Naive B cell (primary cell): ENCODE results near the gene DYNC1LI2. TPM values are rescaled to one million over a fixed set of nuclear protein-coding genes. Genes with fewer than 3 reads are reported as not detected.

ENCODE experiments used
- ATAC-seq, 2 donors: fragments of 150-1000 bp; cut with Tn5 transposase; 2 replicates each; pipeline ENCODE4 v1.10.0; 2021; ENCODE audit warnings: low read depth in 2 of 2, mild to moderate bottlenecking in 2 of 2, moderate library complexity in 2 of 2
- DNase-seq: peaks from one replicate; pipeline ENCODE4 v3.0.0; 2022
- H3K27ac Mint-ChIP-seq, 6 donors: one replicate each; pipeline ENCODE4 v1.8.0; 2020 to 2022; ENCODE audit warnings: mild to moderate bottlenecking in 6 of 6, mixed read lengths in 6 of 6, moderate library complexity in 5 of 6, inconsistent platforms in 2 of 6
- H3K27me3 Mint-ChIP-seq, 3 donors: one replicate each; pipeline ENCODE4 v1.8.0; 2021 to 2022; ENCODE audit warnings: mixed read lengths in 3 of 3, mild to moderate bottlenecking in 1 of 3
- H3K36me3 Mint-ChIP-seq, 2 donors: one replicate each; pipeline ENCODE4 v1.8.0; 2020 to 2022; ENCODE audit warnings: mixed read lengths in 2 of 2, inconsistent platforms in 1 of 2, mild to moderate bottlenecking in 1 of 2
- H3K4me1 Mint-ChIP-seq, 3 donors: one replicate each; pipeline ENCODE4 v1.8.0; 2020 to 2022; ENCODE audit warnings: mixed read lengths in 3 of 3, inconsistent platforms in 1 of 3, mild to moderate bottlenecking in 1 of 3, moderate library complexity in 1 of 3
- H3K4me3 Mint-ChIP-seq, 8 donors: one replicate each; pipeline ENCODE4 v1.8.0; 2020 to 2022; ENCODE audit warnings: mild to moderate bottlenecking in 8 of 8, mixed read lengths in 8 of 8, moderate library complexity in 8 of 8, inconsistent platforms in 2 of 8
- H3K9me3 Mint-ChIP-seq, 7 donors: one replicate each; pipeline ENCODE4 v1.8.0; 2020 to 2022; ENCODE audit warnings: mixed read lengths in 7 of 7, mild to moderate bottlenecking in 5 of 7, inconsistent platforms in 2 of 7, moderate library complexity in 1 of 7
- polyA plus RNA-seq, 6 donors: library from polyadenylated mRNA; unstranded; fragments of 300-500 nt; fragmentation: Illumina TruSeq; gene quantifications; one replicate each; pipeline ENCODE4 v1.2.3, GENCODE V29; 2021; ENCODE audit warnings: low read depth in 6 of 6

The DYNC1LI2 gene
- polyA plus RNA-seq, 6 donors from 2014 or later: 10.5 to 33.8 (median 23.4) TPM

DNA sequence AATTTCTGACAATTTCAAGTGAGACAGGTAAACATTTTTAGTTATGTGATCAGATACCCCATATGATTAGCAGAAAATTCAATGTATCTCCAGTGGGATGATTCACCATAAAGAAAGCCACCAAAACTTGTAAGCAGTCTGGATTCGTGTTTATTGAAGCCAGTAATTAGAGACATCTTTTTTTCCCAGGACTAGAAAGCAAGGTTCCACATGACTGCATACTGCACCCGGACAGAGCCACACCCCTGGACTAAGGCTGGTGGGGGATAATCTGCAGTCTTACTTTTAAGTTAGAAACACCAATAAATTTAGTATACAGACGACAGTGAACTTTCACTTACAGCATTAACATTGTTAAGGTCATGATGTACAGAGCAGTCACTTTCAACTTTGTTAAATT, 30.6 kb downstream of the DYNC1LI2 start:
- no peak for DNase-seq
- Mint-ChIP-seq H3K9me3 (no peaks in the 10 kb centered on the region), H3K27ac (peak overlapping the region in 1 of 6 donors; percentile 20), H3K27me3 (no peaks in the 10 kb centered on the region), H3K36me3 (peaks cover 4 to 20% of the 10 kb centered on the region in 2 donors), H3K4me1 (no peaks in the 10 kb centered on the region), H3K4me3 (no peak overlapping the region)
- ATAC-seq: no peak

DNA sequence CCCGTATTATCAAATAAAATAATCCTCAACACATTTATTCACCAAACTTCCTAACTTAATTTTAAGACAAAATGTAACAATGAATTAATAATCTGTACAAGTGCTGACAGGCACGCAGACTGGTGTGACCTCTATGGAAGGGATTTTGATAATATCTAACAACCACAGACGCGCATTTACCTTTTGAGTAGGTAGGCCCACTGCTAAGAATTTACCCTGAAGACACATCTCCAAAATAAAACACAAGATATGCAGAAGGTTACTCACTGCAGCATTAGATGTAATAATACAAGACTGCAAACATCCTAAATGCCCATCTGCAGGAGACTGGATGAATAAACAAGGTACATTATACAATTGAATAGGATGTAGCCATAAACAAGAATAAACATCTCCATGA, 32.2 kb downstream of the DYNC1LI2 start:
- Mint-ChIP-seq H3K27me3 (no peaks in the 10 kb centered on the region), H3K36me3 (peaks cover 0 to 17% of the 10 kb centered on the region in 2 donors), H3K4me1 (no peaks in the 10 kb centered on the region), H3K4me3 (peak overlapping the region in 1 of 8 donors; percentile 15), H3K9me3 (no peaks in the 10 kb centered on the region), H3K27ac (no peak overlapping the region)
- ATAC-seq (no peak), DNase-seq (no peak)

DNA sequence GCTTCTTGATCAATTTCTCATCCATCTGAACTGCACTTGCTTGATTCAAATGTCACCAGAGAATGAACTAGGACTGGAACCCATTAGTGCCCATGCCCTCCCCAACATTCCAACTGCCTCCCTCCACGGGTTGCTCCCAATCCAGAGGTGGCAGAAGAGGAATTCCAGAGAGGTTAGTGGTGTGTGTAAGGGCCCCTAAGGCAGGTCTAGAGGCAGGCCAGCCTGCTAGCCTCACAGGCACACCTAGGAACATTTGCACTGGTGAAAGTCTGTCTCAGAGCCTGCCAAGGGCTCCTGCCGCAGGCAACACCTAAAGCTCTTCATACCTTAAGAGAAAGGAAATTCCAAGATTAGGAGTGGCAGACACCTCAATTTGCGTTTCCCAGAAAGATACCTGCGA, 33.6 kb downstream of the DYNC1LI2 start:
- DNase-seq: no peak
- ATAC-seq: no peak

DNA sequence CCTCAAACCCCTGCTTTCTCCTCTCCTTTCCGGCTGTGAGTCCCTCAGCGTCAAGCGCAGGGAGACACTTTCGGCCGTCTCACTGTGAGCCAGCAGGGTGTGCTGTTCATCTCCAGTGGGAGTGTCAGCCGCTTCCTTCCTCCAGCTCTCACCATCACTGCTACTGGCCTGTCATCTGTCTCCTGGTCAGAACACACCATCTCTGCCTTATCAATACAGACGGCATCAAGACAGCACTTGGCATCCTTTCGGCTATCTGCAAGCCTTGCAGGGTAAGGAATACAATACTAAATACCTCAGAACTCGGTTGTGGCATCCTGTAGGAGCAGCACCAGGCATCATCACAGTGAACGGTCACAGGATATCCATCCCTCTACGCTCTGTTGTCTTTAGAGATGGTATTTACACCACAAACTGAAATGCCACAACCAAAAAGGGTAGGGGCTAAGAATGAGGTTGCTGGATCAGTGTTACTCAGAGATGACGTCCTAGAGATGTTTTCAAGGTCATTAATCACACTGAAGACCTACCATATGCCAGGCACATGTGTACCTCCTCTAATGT, 34.2 kb downstream of the DYNC1LI2 start:
- Mint-ChIP-seq H3K36me3 (peaks cover 0 to 3% of the 10 kb centered on the region in 2 donors), H3K27ac (peak overlapping the region in 1 of 6 donors; percentile 38), H3K4me3 (no peak overlapping the region), H3K9me3 (peaks cover 0 to 5% (median 3%) of the 10 kb centered on the region in 7 donors), H3K27me3 (peaks cover 6 to 8% (median 7%) of the 10 kb centered on the region in 3 donors), H3K4me1 (no peaks in the 10 kb centered on the region)
- ATAC-seq: no peak
- no peak for DNase-seq

More for the DNA sequence above, 33.6 kb downstream of the DYNC1LI2 start:
- no peak overlapping the region for H3K27ac Mint-ChIP-seq
- H3K4me1 Mint-ChIP-seq: no peaks in the 10 kb centered on the region
- peaks cover 0 to 3% of the 10 kb centered on the region in 2 donors for H3K36me3 Mint-ChIP-seq
- peaks cover under 1 to 2% (median 1%) of the 10 kb centered on the region in 3 donors for H3K27me3 Mint-ChIP-seq
- H3K4me3 Mint-ChIP-seq: no peak overlapping the region
- H3K9me3 Mint-ChIP-seq: no peaks in the 10 kb centered on the region

DNA sequence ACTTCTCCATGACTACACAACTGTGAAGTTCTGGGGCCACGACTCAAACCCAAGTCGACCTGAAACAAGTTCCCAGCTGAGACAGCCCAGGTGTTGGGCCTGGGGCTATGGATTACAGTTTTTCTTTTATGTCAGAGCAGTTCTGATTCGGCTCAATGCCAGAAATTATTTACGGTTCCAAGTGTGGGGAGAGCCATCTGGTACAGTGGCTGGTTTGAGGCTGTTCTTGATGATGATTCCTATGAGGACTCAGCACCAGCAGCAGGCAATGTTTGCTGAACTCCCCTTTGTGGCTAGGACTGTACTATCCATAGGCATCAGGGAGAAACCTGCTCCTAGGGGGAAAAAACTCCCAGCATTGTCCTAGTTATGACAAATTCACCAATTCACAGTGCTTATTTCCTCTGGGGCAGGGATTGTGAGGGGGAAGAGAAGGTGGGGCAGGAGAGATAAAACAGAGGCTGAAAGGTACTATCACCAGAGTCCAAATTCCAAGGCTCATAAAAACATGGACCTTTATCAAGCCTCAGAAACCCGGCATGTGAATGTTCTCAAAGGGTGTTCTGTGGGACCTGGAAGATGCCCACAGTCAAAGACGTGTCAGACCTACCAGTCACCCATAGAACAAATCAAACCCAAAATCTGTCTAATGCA, 36.6 kb downstream of the DYNC1LI2 start:
- Mint-ChIP-seq H3K4me1 (no peaks in the 10 kb centered on the region), H3K27me3 (peaks cover 6 to 17% (median 8%) of the 10 kb centered on the region in 3 donors)

DNA sequence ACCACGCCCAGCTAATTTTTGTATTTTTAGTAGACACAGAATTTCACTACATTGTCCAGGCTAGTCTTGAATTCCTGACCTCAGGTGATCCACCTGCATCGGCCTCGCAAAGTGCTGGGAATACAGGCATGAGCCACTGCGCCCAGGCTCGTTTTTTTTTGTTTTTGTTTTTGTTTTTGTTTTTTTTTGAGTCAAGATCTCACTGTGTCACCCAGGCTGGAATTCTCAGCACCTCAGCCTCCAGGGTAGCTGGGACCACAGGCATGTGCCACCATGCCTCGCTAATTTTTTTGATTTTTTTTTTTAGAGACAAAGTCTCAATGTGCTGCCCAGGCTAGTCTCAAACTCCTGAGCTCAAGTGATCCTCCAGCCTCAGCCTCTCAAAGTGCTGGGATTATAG, 37.3 kb downstream of the DYNC1LI2 start:
- no peak for DNase-seq
- H3K27me3 Mint-ChIP-seq: peaks cover 6 to 22% (median 8%) of the 10 kb centered on the region in 3 donors
- peaks cover 0 to 5% (median 3%) of the 10 kb centered on the region in 7 donors for H3K9me3 Mint-ChIP-seq
- no peaks in the 10 kb centered on the region for H3K4me1 Mint-ChIP-seq
- H3K4me3 Mint-ChIP-seq: no peak overlapping the region
- peaks cover 0 to under 1% of the 10 kb centered on the region in 2 donors for H3K36me3 Mint-ChIP-seq
- H3K27ac Mint-ChIP-seq: no peak overlapping the region
- ATAC-seq: no peak

More for the DNA sequence above, 36.6 kb downstream of the DYNC1LI2 start:
- no peak for DNase-seq
- no peak for ATAC-seq
- Mint-ChIP-seq H3K27ac (no peak overlapping the region), H3K36me3 (peaks cover 0 to 3% of the 10 kb centered on the region in 2 donors), H3K9me3 (peaks cover 0 to 5% (median 3%) of the 10 kb centered on the region in 7 donors), H3K4me3 (no peak overlapping the region)

DNA sequence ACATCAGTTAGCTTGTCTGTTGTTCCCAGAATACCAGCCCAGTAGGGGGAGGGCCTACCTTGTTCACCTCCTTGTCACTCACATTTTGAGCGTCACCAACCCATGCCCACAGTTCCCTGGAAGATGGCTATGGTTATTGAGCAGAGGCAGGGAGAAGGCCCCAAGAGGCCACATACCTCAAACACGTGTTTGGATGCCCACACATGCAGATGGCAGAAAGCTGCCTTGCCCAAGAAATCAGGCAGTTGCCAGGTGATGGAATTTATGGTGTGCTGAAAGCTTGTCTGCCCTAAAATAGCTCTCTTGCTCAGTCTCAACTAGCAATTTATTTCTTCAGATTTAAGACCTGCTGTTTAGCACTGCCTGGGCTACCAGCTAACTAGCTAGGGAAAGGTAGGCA, 38.3 kb downstream of the DYNC1LI2 start:
- Mint-ChIP-seq H3K27ac (no peak overlapping the region), H3K36me3 (no peaks in the 10 kb centered on the region), H3K4me1 (no peaks in the 10 kb centered on the region), H3K9me3 (peaks cover 0 to 5% (median 3%) of the 10 kb centered on the region in 7 donors), H3K4me3 (no peak overlapping the region), H3K27me3 (peaks cover 6 to 25% (median 8%) of the 10 kb centered on the region in 3 donors)
- DNase-seq (no peak), ATAC-seq (no peak)

DNA sequence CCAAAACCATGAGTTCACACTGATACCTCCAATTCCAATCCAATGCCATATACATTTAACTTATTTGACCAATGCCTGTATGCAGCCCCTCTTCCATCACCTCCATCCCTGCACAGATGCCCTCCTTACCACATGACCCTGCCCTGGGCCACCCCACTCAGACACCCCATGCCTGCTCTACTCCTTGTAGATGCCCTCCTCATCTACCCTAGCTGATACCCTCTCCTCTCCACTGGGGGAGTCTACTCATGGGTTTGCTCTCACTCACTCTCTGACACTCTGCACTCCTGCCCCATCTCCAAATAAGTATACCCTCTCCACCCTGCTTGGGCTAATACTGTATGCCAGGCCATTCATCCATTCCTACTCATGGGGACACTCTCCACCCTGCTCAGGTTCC, 38.9 kb downstream of the DYNC1LI2 start:
- Mint-ChIP-seq H3K9me3 (peaks cover 0 to 5% (median 3%) of the 10 kb centered on the region in 7 donors), H3K27ac (peak overlapping the region in 1 of 6 donors; percentile 73), H3K27me3 (peaks cover 6 to 28% (median 8%) of the 10 kb centered on the region in 3 donors), H3K36me3 (no peaks in the 10 kb centered on the region), H3K4me1 (no peaks in the 10 kb centered on the region), H3K4me3 (no peak overlapping the region)
- DNase-seq: no peak
- no peak for ATAC-seq

DNA sequence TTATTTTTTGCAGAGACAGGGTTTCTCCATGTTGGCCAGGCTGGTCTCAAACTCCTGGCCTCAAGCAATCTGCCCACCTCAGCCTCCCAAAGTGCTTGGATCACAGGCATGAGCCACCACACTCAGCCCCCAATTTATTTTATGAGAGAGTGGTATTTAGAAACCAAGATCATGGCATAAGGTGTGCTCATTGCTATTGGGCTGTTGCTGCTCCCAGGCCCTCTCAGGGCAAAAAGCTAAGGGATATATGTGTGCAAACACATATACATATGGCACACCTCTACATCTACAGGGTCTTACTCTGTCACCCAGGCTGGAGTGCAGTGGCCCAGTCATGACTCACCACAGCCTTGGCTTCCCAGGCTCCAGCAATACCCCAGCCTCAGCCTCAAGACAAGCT, 39.8 kb downstream of the DYNC1LI2 start:
- ATAC-seq (no peak), DNase-seq (no peak)
- Mint-ChIP-seq H3K36me3 (no peaks in the 10 kb centered on the region), H3K27me3 (peaks cover 6 to 31% (median 8%) of the 10 kb centered on the region in 3 donors), H3K4me1 (no peaks in the 10 kb centered on the region), H3K4me3 (no peak overlapping the region), H3K9me3 (peaks cover 0 to 5% (median 3%) of the 10 kb centered on the region in 7 donors), H3K27ac (no peak overlapping the region)

DNA sequence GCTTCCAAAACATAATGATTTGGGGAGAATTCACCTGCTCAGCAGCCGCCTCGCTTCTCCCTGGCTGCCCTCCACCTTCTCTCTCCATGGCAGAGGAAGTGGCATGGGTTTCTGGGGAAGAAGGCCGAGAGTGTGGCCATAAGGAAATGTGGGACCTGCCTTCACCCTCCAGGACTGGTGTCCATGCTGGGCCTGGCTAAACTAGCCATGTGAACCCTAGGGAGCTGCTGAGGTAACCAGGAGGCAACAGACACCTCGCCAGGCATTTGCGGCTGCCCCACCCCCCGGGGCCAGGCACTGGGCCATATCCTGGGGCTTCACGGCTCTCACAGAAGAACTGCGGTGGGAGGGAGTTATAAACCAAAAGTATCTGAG, 44.9 kb downstream of the DYNC1LI2 start:
- H3K27ac Mint-ChIP-seq: no peak overlapping the region
- DNase-seq: no peak
- no peak overlapping the region for H3K4me3 Mint-ChIP-seq
- H3K4me1 Mint-ChIP-seq: no peaks in the 10 kb centered on the region
- no peaks in the 10 kb centered on the region for H3K36me3 Mint-ChIP-seq
- H3K27me3 Mint-ChIP-seq: peaks cover 0 to 37% (median 0%) of the 10 kb centered on the region in 3 donors
- H3K9me3 Mint-ChIP-seq: no peaks in the 10 kb centered on the region
- ATAC-seq: no peak

DNA sequence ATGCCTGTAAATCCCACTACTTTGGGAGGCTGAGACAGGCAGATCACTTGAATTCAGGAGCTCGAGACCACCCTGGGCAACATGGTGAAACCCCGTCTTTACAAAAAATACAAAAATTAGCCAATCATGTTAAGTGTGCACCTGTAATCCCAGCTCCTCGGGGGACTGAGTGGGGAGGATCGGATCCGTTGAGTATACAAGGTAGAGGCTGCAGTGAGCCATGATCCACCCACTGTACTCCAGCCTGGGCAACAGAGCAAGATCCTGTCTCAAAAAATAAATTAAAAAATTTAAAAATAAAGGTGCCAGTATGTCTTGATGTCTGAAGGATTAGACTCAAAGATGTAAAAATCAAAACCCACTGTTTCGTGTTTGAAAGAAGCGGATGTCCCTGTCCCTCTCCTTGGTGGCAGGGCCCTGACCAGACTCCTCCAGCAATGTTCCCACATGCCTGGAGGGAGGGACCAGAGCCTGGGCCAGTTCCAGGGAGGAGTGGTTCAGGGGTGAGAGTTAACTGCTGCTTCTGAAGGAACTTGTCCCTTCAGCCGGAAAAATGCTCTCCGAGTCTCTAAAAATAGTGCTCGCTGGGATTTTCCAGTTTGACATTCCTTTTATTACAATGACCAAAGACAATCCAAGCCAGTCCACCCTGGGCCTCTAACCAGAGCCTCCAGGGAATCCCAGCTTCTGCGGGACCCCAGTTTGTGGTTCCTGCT, 45.5 kb downstream of the DYNC1LI2 start:
- H3K27ac Mint-ChIP-seq: no peak overlapping the region
- H3K4me1 Mint-ChIP-seq: no peaks in the 10 kb centered on the region
- ATAC-seq (no peak), DNase-seq (no peak)
- no peak overlapping the region for H3K4me3 Mint-ChIP-seq
- H3K36me3 Mint-ChIP-seq: no peaks in the 10 kb centered on the region
- peaks cover 0 to 34% (median 0%) of the 10 kb centered on the region in 3 donors for H3K27me3 Mint-ChIP-seq
- H3K9me3 Mint-ChIP-seq: no peaks in the 10 kb centered on the region

DNA sequence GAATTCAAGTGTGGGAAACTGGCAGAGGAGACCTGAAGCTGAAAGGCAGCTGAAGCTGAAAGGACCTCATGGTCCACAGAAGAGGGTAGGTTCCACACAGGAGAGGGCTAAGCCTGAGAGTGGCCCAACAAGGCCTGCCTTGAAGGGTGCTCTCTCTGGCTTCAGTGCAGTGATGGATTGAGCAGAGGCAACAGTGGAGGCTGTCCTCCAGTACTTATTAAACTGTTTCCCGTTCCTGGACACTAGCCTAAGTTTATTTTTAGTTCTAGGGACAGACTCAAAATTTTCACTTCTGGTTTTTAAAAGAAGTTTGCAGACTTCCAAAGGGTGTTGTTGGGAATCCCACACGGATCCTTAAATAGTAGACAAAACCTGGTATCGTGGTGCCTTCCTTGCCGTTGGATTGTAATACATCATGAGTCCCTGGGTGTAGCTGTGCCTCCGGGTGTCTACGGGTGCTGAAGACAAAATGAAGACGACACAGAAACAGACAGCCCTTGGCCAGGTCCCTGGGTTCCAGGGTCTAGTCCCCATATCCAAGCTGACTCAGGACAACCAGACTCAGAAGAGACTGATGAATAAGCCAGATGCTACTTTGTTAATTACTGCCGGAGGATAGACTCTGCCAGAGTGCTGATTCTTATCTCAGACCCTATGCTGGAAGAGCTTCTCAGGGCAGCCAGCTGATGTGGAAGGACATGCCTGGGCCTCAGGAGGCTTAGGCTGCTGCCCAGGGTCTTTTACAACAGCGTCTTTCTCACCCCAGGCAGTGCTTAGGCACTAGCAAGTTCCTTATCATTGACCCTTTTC, 47.8 kb downstream of the DYNC1LI2 start:
- no peaks in the 10 kb centered on the region for H3K4me1 Mint-ChIP-seq
- DNase-seq: no peak

DNA sequence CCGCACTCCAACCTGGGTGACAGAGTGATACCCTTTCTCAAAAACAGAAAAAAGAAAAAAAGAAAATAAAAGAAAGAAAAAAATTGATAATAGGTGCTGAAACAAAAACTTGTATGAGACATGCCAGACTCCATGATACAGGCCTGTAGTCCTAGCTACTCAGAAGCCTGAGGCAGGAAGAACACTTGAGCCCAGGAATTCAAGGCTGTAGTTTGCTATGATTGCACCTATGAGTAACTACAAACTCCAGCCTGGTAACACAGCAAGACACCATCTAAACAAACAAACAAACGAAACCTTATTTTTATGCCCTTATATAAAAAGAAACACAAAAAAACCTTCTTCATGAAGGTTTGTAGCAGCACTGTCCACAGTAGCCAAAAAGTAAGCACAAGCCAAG, 49.9 kb downstream of the DYNC1LI2 start:
- Mint-ChIP-seq H3K27ac (no peak overlapping the region), H3K4me1 (peaks cover 0 to 5% (median 0%) of the 10 kb centered on the region in 3 donors), H3K27me3 (peaks cover 0 to 21% (median 4%) of the 10 kb centered on the region in 3 donors), H3K36me3 (no peaks in the 10 kb centered on the region), H3K4me3 (no peak overlapping the region), H3K9me3 (no peaks in the 10 kb centered on the region)
- no peak for DNase-seq
- no peak for ATAC-seq

More for the DNA sequence above, 47.8 kb downstream of the DYNC1LI2 start:
- ATAC-seq: no peak
- no peaks in the 10 kb centered on the region for H3K9me3 Mint-ChIP-seq
- peaks cover 0 to 27% (median 0%) of the 10 kb centered on the region in 3 donors for H3K27me3 Mint-ChIP-seq
- no peaks in the 10 kb centered on the region for H3K36me3 Mint-ChIP-seq
- H3K4me3 Mint-ChIP-seq: no peak overlapping the region
- H3K27ac Mint-ChIP-seq: no peak overlapping the region
